NCI-H2107 treated with DMSO at 0.1 percent for 48 hours (cell line): ENCODE data around the gene GCC1.
A peak's percentile ranks its signal among the peaks of the same experiment; 100 is the strongest.
"Not testable (repeated sequence)": the region's sequence is repeated elsewhere in the genome, so short reads cannot be mapped to it uniquely, and the experiment has no call there.

Experiments used
- DNase-seq: peaks from one replicate; lab custom pipeline; 2025; ENCODE audit not compliant: unreplicated experiment; lab: John Stamatoyannopoulos, UW

Gene GCC1

DNA sequence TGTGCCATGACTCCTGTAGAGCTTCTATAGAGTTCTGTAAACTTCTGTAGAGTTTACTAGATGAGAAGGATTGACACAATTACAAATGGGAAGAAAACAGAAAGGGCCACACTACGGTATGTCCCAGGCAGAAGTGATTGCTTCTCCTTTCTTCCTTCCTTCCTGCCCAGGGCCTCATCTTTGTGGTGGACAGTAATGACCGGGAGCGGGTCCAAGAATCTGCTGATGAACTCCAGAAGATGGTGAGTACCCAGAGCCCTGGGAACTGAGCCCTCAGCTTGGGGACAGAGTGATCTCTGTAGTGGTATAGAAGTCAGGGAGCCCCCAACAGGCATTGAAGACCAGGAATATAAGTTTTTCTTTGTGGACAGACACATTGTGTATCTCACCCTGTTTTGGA lies 4.5 kb upstream of the GCC1 start:
- no peak for DNase-seq

DNA sequence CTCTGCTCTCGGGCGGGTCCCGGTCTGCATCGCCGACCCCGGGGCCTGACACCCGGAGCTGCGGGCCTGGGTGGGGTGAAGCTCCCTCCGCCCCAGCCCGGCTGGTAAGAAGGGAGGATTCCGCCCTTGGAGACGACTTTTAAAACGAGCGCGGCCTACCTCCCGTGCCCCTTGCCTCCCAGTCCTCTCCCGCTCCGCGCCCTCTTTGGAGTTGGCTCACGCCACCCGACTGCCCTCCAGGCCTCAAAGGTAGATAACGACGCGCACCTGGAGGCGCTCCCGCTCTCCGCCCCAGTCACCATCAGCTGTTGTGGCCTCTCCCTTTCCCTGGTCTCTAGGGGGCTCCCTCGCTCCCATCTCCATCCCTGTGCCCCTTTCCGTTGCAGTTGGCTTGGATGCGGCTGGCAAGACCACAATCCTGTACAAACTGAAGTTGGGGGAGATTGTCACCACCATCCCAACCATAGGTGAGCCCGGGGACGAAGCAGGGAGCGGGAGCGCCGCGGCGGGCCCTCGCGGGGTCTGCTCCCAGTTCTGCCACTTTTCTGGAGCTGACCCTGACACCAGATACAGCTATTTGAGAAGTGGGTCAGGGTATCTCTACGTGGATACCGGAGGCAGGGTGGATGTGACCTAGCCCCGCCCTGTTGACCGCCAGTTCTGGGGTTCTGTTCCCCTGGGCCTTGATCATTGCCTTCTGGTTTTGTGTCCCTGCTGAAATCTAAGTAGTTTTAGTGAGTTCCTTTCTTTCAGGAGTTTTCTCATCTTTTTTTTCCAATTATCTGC lies 3.5 kb upstream of the GCC1 start:
- peak; percentile 69 for DNase-seq

DNA sequence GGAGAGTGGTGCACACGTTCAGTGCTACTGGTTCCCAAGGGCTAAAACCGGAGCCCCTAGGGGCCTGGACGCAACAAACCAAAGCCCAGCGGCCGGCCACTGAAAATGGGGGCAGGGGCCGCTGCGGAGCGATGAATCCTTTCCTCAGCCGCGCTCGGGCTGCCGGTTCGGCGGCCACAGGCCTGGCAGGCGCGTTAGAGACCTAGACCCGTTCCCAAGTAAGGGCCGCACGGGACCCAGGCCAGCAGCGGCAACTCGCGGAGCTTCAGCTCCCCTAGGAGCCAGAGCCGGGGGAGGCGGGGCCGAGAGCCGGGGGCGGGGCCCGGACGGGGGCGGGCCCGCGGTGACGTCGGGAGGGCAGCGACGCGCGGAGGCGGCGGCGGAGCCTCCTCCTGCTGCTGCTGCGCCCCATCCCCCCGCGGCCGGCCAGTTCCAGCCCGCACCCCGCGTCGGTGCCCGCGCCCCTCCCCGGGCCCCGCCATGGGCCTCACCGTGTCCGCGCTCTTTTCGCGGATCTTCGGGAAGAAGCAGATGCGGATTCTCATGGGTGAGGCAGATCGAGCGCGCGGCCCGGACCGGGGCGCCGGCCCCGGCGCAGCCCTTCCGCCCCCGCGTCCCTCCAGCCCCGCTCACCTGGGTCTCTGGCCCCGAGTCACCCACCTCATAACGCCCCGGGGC lies 2.8 kb upstream of the GCC1 start, which contains the start of gene ARF5:
Gene ARF5, plus strand, starts transcription at position 393 of the 678 bp plus-strand sequence. Its CDS starts 88 bp downstream, at position 481.
- peak; percentile 22 for DNase-seq

DNA sequence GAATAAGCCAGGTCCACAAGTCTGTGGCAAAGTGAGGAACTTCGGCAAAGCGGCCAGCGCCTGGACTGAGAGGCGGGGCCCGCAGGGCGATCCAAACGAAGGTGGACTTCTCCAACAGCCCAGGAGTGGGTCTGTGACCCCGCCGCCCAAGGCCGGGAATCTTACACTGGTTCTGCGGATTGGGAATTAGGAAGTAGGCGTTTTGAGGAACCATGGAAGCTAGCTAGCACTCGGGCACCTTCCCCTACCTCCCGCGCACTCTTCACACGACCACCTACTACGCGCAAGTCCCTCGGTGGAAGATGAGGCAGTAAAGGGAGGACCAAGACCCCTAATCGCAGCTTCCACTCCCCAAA lies 2.2 kb upstream of the GCC1 start:
- no peak for DNase-seq

DNA sequence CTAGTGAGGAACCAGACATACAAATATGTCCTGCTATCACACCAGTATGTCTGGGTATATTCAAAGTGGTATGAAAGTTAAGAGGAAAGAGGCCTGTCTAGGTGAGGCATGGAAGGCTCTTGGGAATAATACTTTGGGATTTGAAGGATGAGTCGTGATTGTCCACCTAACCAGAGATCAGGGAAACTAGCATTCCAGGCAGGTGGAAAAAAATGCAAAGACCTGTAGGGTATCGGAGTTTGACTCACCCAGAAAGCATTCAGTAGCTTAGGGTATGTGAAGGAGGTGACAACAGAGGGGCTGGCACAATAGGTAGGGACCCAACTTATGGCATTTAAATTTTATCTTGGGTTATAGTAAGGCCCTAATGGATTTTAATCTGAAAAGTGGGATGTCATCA lies 950 bp upstream of the GCC1 start:
- DNase-seq = no peak

DNA sequence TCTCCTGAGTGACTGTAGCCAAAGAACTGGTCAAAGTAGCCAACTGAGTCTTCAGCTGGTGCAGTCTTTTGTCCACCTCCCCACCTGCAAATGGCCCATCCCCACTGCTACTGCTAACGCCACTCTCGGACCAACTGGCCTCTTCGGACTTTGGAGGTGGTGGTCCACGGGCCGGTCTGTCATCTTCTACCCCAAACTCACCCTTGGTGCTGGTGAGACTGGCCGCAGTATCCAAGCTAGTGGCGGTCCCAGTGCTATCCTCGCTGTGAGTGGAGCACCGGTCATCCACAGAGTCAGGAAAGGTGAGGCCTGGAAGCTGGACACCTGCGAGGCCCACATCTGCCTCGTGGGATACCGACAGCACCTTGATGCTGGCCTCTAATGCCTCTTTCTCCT lies 750 bp downstream of the GCC1 start:
- DNase-seq = no peak

DNA sequence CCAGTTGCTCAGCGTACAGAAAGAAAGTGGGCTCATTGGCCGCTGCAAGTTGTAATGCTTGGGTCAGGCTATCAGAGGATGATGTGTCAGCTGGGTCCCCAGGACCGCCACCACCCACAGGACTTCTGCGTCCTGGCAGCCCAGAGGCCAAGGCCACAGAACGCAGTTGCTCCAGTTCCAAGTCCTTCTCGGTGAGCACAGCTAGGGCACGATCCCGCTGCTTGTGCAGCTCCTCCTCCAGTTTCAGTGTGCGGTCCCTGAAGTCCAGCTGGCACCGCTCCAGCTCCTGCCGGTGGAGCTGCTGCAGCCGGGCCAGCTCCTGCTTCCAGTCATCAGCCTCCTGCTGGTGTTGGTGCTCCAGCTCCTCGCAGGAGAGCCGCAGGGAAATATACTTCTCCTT lies 3.0 kb downstream of the GCC1 start:
- DNase-seq = no peak

DNA sequence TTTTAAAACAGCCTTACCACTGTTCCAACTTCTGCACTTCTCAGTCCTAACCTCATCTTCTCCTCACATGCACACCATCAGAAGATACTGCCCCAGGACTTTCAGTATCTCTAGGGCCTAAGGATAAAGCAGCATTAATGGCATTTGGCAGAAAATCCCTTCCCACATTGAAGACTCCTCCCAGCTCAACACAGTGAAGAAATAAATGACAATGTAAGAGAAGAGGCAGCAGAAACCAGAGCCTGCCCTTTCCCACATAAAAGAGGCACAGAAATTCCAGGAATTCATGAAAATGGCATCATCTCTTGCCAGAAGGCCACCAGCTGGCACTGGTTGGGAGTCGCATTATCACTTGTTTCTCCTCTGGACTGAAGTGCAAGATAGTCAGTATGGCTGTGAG lies 3.7 kb downstream of the GCC1 start:
- DNase-seq = no peak

DNA sequence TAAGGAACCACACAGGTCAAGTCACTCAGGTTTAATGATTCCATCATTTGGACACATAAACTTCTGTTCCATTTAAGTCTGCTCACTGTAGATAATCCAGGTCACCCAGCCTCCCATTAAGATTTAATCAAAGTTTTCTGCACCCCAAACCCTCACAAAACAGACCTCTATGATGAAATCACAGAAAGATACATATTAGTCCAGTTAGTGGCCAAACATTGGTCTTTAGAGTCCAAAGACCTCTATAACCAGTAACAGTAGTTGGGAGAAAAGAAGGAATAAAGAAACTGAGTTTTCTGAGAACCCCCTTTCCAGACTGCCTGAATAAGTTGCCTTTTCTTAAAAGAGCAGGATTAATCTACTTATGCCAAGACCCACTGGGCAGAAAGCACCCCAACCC lies 4.8 kb downstream of the GCC1 start:
- DNase-seq = no peak

DNA sequence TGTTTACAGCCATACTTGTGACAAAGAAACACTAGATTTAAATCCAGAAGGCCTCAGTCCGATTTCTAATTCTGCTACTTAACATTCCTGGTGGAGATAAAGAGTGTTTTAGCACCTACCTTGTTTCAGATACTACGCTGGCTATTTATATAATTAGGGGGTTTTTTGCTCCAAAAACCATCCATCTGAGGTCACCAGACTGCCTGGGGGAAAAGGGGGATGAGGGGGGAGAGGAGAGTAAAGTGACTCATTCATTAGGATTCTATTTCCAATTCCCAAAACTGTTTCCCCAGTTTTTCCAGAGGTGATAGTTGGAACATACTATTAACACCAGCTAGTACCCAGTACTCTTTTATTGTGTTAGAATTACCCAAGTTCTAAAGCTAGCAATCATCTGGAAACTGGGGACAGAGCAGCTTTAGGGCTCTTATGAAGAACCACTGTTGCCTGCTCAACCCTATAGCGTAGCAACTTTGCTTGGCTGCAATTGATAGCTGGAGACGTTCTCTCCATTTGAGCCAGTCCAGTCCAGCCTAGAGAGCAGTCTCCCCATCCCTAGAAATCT lies 6.6 kb downstream of the GCC1 start:
- DNase-seq = no peak

DNA sequence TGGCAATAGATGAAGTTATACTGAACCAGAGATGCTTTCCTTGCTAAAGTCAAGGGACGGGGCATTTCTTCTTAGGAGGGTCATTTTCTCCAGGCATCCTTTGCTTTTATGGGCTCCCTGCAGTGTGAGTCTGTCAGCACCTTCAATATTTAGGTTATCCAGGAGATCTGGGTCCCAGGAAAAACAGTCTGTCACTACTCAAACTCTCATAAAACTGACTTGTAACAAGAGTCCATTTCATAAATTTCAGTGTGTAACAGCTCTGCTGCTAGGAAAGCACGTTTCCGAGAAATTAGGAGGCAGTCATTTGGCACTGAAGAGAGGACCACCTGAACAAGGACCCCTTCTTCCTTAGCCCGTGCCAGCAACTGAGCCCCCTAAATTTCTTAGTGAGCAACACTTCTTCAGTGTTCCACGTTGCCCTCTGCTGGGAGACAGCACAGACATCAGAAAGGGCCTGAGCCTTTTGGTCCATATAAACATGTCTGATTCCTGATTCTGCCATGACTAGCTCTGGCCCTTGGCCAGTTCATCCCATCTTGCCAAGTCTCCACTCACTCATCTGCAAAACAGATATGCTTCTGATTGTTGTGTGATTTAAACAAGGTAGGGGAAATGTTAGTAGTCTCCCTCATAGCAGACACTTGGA lies 7.2 kb downstream of the GCC1 start:
- DNase-seq = no peak

DNA sequence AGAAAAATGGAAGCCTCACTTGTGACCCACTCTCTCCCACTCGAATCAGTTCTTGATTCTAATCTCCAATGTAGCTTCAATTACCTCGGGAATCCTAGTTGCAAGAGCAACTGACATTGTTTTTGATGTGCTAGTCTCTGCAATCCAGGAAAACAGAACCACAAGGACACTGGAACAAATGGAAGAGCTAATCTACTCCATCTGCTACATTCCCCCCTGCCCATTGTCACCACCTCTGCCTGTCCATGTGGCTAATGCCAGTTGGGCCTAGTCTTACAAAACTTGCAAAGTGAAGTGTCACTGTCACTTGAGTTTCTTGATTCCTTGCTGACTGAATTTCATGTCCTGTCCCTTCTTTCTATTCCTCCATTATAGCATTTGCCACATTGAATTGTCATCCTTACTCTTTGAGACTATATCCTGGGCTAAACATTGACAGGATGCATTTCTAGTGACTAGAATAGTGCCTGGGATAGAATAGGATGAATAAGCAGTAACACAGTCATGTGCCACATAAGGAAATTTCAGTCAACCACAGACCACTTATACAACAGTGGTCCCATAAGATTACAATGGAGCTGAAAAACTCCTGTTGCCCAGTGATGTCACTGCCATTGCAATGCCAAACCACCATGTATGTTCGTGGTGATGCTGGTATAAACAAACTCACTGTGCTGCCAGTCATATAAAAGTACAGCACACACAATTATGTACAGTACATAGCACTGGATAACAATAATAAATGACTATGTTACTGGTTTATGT lies 13.5 kb downstream of the GCC1 start:
- no peak for DNase-seq

DNA sequence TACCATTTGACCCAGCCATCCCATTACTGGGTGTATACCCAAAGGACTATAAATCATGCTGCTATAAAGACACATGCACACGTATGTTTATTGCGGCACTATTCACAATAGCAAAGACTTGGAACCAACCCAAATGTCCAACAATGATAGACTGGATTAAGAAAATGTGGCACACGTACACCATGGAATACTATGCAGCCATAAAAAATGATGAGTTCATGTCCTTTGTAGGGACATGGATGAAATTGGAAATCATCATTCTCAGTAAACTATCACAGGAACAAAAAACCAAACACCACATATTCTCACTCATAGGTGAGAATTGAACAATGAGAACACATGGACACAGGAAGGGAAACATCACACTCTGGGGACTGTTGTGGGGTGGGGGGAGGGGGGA lies 17.4 kb downstream of the GCC1 start:
- DNase-seq = not testable (repeated sequence)

DNA sequence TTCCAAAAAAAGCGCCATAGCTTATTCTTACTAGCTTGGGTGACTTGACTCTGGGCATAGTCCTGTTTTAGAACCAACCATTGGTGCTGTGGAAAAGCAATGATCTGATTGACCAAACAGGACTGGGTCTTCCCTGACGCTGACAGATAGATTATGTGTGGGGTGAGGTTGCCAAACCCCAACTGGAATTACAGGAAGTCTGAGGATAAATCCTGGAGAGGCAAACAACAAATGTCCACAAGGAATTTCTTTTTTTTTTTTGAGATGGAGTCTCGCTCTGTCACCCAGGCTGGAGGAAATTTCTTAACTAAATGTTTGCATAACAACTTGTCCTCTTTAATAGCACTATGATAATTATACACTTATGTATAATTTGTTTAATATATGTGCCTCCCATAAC lies 19.2 kb downstream of the GCC1 start:
- DNase-seq = no peak

DNA sequence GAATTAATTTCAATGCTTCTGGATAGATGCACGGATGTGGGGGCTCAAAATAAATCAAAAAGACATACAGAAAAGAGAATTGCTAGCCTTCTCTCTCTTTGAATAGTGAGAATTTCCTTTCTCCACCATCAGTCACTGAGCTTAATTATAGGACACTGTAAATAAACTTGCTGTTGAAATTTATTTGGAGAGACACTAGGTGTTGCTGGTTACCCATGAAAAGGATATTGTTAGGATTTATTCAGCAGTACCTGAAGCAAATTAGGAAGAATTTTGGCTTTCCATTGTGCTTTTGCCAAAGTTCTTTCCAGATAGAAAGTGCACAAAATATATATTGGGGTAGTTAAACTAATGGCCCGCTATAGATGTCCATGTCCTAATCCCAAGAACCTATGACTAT lies 27.6 kb downstream of the GCC1 start:
- DNase-seq = no peak

DNA sequence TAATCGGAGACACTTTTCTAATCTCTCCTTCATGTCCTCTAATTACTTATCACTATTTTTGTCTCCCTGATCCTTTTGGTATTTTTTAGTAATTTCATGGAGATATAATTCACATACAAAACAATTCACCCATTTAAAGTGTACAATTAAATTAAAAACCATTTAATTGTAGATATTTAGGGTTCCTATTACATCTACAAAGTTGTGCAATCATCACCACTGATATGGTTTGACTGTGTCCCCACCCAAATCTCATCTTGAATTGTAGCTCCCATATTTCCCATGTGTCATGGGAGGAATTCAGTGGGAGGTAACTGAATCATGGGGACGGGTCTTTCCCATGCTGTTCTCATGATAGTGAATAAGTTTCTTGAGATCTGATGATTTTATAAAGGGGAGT lies 29.0 kb downstream of the GCC1 start:
- DNase-seq = no peak

DNA sequence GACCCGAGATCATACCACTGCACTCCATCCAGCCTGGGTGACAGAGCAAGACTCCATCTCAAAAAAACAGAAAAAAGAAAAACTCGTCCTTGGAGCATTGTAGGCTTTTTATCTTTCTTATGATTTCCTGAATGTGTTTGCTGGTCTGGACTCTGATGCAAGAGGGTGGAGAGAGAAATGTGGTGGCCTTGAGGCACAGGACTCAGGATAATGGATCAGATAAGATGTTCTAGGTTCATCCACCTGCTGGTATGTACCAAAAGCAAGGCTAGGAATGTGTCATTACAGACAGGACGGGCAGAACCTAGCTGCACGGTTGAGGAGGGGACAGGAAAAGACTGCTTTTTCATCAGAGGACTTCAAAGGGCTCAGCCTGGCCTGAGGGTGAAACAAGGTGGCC lies 33.5 kb downstream of the GCC1 start:
- no peak for DNase-seq

DNA sequence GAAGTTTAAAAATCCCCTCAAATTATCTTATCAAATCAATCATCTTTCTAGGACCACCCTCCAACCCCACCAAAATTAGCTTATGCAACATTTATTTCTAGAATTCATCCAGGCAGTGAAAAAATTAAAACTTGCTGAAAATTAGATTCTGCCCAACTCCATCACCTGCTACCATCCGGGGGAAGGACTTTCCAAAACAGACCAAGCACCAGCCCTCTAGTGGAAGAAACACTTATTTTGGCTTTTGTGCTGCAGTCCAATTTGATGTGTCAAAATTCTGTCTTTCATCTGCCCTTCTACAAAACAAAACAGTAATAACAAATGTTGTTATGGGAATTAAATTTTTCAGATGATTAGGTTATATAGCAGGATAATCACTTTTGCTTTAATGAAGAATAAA lies 35.1 kb downstream of the GCC1 start:
- no peak for DNase-seq

DNA sequence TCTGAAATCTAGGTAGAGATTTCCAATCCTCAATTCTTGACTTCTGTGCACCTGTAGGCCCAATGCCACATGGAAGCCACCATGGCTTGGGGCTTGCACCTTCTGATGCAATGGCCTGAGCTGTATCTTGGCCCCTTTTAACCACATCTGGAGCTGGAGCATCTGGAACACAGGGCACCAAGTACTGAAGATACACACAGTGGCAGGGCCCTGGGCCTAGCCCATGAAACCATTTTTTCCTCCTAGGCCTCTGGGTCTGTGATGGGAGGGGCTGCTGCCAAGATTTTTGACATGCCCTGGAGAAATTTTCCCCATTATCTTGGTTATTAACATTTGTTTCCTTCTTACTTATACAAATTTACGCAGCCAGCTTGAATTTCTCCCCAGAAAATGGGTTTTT lies 39.1 kb downstream of the GCC1 start:
- no peak for DNase-seq

DNA sequence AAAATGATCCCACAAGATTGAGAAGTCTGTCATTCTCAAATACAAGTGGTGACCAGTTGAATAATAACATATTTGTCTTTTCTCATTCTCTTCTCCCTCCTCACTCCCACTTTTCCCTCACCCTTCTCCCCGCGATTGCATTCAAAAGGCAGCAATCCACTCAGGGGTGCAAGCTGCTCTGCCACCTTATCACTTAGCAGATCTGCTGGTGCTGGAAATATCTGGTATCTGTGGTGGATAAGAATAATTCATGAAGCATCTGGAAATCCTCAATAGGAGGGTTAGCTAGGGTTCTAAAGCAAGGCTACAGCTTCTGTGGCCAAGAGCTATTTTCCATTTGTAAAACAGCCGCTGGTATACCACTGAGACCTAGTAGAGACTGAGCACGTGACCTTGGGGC lies 43.8 kb downstream of the GCC1 start:
- DNase-seq = no peak

DNA sequence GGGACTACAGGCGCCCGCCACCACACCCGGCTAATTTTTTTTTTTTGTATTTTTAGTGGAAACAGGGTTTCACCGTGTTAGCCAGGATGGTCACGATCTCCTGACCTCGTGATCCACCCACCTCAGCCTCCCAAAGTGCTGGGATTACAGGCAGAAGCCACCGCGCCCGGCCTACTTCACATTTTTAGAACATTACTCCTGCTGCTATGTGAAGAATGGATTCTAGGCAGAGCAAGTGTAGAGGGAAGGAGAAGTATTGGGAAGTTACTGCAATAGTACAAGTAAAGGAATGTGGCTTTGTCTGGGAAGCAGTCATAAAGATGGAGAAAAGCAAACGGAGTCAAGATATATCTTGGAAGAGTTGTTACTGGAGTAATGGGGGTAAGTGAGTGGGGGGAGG lies 44.9 kb downstream of the GCC1 start:
- DNase-seq = not testable (repeated sequence)
